HG03060 (cell line): Measurements from ENCODE around the gene TNRC6B.

ENCODE experiments used
- ATAC-seq: cut with Tn5 transposase; IDR thresholded peaks from one replicate; pipeline ENCODE4 v1.9.1; 2021; ENCODE audit warnings: low read depth, moderate number of reproducible peaks; ENCODE audit not compliant: unreplicated experiment

Gene TNRC6B

GRCh38 chr22:40322818-40323447, 145.2 kb downstream of the TNRC6B start:
- no peak for ATAC-seq

- no peak for ATAC-seq
Measured at GRCh38 chr22:40323681-40324171, 146.0 kb downstream of the TNRC6B start.

GRCh38 chr22:40324468-40325305, 147.0 kb downstream of the TNRC6B start:
- ATAC-seq = no peak

GRCh38 chr22:40325315-40325714, 147.6 kb downstream of the TNRC6B start:
- no peak for ATAC-seq

GRCh38 chr22:40326905-40327735, 149.4 kb downstream of the TNRC6B start:
- no peak for ATAC-seq

GRCh38 chr22:40328546-40329456, 151.1 kb downstream of the TNRC6B start:
- no peak for ATAC-seq

- ATAC-seq = no peak
Measured at GRCh38 chr22:40329466-40329865, 151.7 kb downstream of the TNRC6B start.

GRCh38 chr22:40330086-40330485, 152.4 kb downstream of the TNRC6B start:
- ATAC-seq = no peak

- ATAC-seq = no peak
Measured at GRCh38 chr22:40330615-40331014, 152.9 kb downstream of the TNRC6B start.

- no peak for ATAC-seq
Measured at GRCh38 chr22:40331706-40332105, 154.0 kb downstream of the TNRC6B start.

GRCh38 chr22:40332319-40332781, 154.6 kb downstream of the TNRC6B start:
- ATAC-seq = no peak

- ATAC-seq = no peak
Measured at GRCh38 chr22:40334060-40334459, 156.3 kb downstream of the TNRC6B start.

- no peak for ATAC-seq
Measured at GRCh38 chr22:40334899-40335298, 157.2 kb downstream of the TNRC6B start.

GRCh38 chr22:40335358-40335757, 157.6 kb downstream of the TNRC6B start:
- ATAC-seq = no peak

GRCh38 chr22:40340044-40340443, 162.3 kb downstream of the TNRC6B start:
- no peak for ATAC-seq

- no peak for ATAC-seq
Measured at GRCh38 chr22:40341604-40342003, 163.9 kb downstream of the TNRC6B start.

- no peak for ATAC-seq
Measured at GRCh38 chr22:40342521-40342920, 164.8 kb downstream of the TNRC6B start.

- ATAC-seq = no peak
Measured at GRCh38 chr22:40345271-40345670, 167.5 kb downstream of the TNRC6B start.

- ATAC-seq = peak; percentile 14
Measured at GRCh38 chr22:40345815-40346184, 168.1 kb downstream of the TNRC6B start.
